ENCODE measurements around the gene PRPF8.

Gene PRPF8

GRCh38 chr17:1732241-1732832 lies 47.7 kb upstream of the PRPF8 start:
- Histone ChIP-seq H3K36me3 (ENCODE audit: insufficient read depth, low read length) (no peaks in the 10 kb centered on the region), H3K9me2 (replicated peaks; ENCODE audit: low read depth, low read length) (no peaks in the 10 kb centered on the region), H3K27me3 (ENCODE audit: insufficient read depth, low read length, poor library complexity, severe bottlenecking) (no peaks in the 10 kb centered on the region), H3K9me3 (ENCODE audit: insufficient read depth, low read depth, low read length) (no peaks in the 10 kb centered on the region), H3K9ac (ENCODE audit: low read depth, low read length, poor library complexity, severe bottlenecking) (no peak overlapping the region), H3K4me3 (ENCODE audit: low read length, poor library complexity, severe bottlenecking) (no peak overlapping the region), H2AFZ (ENCODE audit: low read length) (no peak overlapping the region), H4K20me1 (ENCODE audit: insufficient read depth, low read length, poor library complexity, severe bottlenecking) (no peaks in the 10 kb centered on the region), H3F3A (ENCODE audit: low read depth) (no peaks in the 10 kb centered on the region), H3K4me1 (ENCODE audit: insufficient read depth, low read length, poor library complexity, severe bottlenecking) (no peaks in the 10 kb centered on the region), H3K4me2 (ENCODE audit: low read depth, low read length, poor library complexity, severe bottlenecking) (no peak overlapping the region), H3K79me2 (ENCODE audit: insufficient read depth, low read length) (no peaks in the 10 kb centered on the region)
- TF ChIP-seq CTCF (conservative IDR thresholded peaks at IDR 0.05; ENCODE audit: low read length) (no peak), EZH2phosphoT487 (IDR thresholded peaks at IDR 0.05; ENCODE audit: borderline replicate concordance) (no peak)

GRCh38 chr17:1731194-1731506 lies 46.5 kb upstream of the PRPF8 start:
- Histone ChIP-seq H3K9me3 (ENCODE audit: insufficient read depth, low read depth, low read length) (no peaks in the 10 kb centered on the region), H3K4me1 (ENCODE audit: insufficient read depth, low read length, poor library complexity, severe bottlenecking) (no peaks in the 10 kb centered on the region), H3K9ac (ENCODE audit: low read depth, low read length, poor library complexity, severe bottlenecking) (no peak overlapping the region), H3K27me3 (ENCODE audit: insufficient read depth, low read length, poor library complexity, severe bottlenecking) (no peaks in the 10 kb centered on the region), H3K79me2 (ENCODE audit: insufficient read depth, low read length) (no peaks in the 10 kb centered on the region), H3K4me2 (ENCODE audit: low read depth, low read length, poor library complexity, severe bottlenecking) (no peak overlapping the region), H3K9me2 (replicated peaks; ENCODE audit: low read depth, low read length) (no peaks in the 10 kb centered on the region), H3K4me3 (ENCODE audit: low read length, poor library complexity, severe bottlenecking) (no peak overlapping the region), H4K20me1 (ENCODE audit: insufficient read depth, low read length, poor library complexity, severe bottlenecking) (no peaks in the 10 kb centered on the region), H3F3A (ENCODE audit: low read depth) (no peaks in the 10 kb centered on the region), H2AFZ (ENCODE audit: low read length) (no peak overlapping the region), H3K36me3 (ENCODE audit: insufficient read depth, low read length) (no peaks in the 10 kb centered on the region)
- TF ChIP-seq EZH2phosphoT487 (IDR thresholded peaks at IDR 0.05; ENCODE audit: borderline replicate concordance) (no peak), CTCF (conservative IDR thresholded peaks at IDR 0.05; ENCODE audit: low read length) (no peak)

- H3K4me3 ChIP-seq (ENCODE audit: low read length, poor library complexity, severe bottlenecking), result no peak overlapping the region
- TF ChIP-seq EZH2phosphoT487 (IDR thresholded peaks at IDR 0.05; ENCODE audit: borderline replicate concordance) (no peak), CTCF (conservative IDR thresholded peaks at IDR 0.05; ENCODE audit: low read length) (no peak)
- peaks cover 3% of the 10 kb centered on the region for H3K4me1 ChIP-seq (ENCODE audit: insufficient read depth, low read length, poor library complexity, severe bottlenecking)
- H3K9ac ChIP-seq (ENCODE audit: low read depth, low read length, poor library complexity, severe bottlenecking), result no peak overlapping the region
- H3K9me2 ChIP-seq (replicated peaks; ENCODE audit: low read depth, low read length), result no peaks in the 10 kb centered on the region
- no peaks in the 10 kb centered on the region for H3K36me3 ChIP-seq (ENCODE audit: insufficient read depth, low read length)
- H2AFZ ChIP-seq (ENCODE audit: low read length), result no peak overlapping the region
- no peak overlapping the region for H3K4me2 ChIP-seq (ENCODE audit: low read depth, low read length, poor library complexity, severe bottlenecking)
- H3K9me3 ChIP-seq (ENCODE audit: insufficient read depth, low read depth, low read length), result no peaks in the 10 kb centered on the region
- no peaks in the 10 kb centered on the region for H3K27me3 ChIP-seq (ENCODE audit: insufficient read depth, low read length, poor library complexity, severe bottlenecking)
- no peaks in the 10 kb centered on the region for H4K20me1 ChIP-seq (ENCODE audit: insufficient read depth, low read length, poor library complexity, severe bottlenecking)
- H3F3A ChIP-seq (ENCODE audit: low read depth), result no peaks in the 10 kb centered on the region
- H3K79me2 ChIP-seq (ENCODE audit: insufficient read depth, low read length), result peaks cover 1% of the 10 kb centered on the region; the same call in 1 of the 2 replicates
These were observed 45.9 kb upstream of the PRPF8 start for GRCh38 chr17:1730326-1731193.

Data from Loucy (cell line).